ENCODE measurements around the gene SUPT6H.
A peak's percentile ranks its signal among the peaks of the same experiment; 100 is the strongest.
"Not testable (repeated sequence)": the region's sequence is repeated elsewhere in the genome, so short reads cannot be mapped to it uniquely, and the experiment has no call there.

The SUPT6H gene

DNA sequence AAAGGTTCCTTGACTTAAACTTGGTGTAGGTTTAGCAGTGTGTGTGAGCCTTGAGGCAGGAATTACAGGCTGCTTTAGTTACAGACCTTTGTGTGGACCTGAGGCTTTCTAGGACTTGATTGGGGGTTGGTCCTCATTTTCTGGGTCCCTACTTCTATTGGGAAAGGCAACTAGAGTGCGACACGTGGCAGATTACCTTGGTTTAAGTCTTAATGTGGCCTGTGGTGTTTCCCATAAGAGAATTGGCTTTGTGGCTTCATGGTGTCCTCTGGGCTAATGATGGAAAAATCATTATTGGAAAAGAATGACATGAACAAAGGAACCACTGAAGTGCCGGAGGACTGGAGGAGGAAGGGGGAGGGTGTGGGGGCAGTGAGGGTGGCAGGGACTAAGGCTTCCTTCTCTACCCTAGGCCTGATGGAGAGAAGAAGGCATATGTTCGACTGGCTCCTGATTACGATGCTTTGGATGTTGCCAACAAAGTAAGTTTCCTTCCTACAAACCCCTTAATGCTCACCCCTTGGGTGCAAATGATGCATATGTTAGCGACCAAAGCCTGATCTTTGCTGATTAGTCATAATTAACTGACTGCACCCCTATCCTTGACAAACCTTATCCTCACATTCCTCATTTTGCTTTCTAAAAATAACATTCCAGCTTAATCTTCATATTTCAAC is 61.3 kb downstream of the SUPT6H start:
- H3K27me3 ChIP-seq (replicated peaks; ENCODE audit: control insufficient read depth, insufficient read depth, low read length): no peaks in the 10 kb centered on the region
- peaks cover 38% of the 10 kb centered on the region for H3K36me3 ChIP-seq (ENCODE audit: control insufficient read depth, insufficient read depth, low read length, severe bottlenecking)
- no peak for DNase-seq (ENCODE audit: low read depth)
- no peaks in the 10 kb centered on the region for H3K9me3 ChIP-seq (ENCODE audit: control insufficient read depth, low read length)
- H3K9ac ChIP-seq (ENCODE audit: low read length): peak overlapping the region; percentile 91
- H3K4me1 ChIP-seq (ENCODE audit: control insufficient read depth, insufficient read depth, low read length): peaks cover 62% of the 10 kb centered on the region
- H3K4me3 ChIP-seq (ENCODE audit: low read length): peak overlapping the region; percentile 89

DNA sequence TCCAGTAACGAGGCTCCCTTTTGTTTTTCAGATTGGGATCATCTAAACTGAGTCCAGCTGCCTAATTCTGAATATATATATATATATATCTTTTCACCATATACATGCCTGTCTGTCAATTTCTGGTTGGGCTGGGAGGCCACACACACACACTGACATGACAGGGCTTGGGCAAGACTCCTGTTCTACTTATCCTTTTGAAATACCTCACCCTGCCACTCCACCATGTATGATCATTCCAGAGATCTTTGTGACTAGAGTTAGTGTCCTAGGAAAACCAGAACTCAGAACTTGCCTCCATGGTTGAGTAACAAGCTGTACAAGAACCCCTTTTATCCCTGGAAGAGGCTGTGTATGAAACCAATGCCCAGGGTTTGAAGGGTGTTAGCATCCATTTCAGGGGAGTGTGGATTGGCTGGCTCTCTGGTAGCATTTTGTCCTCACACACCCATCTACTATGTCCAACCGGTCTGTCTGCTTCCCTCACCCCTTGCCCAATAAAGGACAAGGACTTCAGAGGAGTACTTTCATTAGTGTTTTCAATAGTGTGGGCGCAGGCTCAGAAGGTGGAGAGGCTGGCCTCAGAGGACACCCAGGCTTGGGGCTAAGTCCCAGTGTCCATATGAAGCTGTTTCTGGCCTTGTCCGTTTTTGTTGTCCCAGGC is 62.0 kb downstream of the SUPT6H start:
- DNase-seq (ENCODE audit: low read depth); H3K9me3 ChIP-seq (ENCODE audit: control insufficient read depth, low read length); H3K27me3 ChIP-seq (replicated peaks; ENCODE audit: control insufficient read depth, insufficient read depth, low read length); H3K4me3 ChIP-seq (ENCODE audit: low read length): not testable (repeated sequence)
- H3K36me3 ChIP-seq (ENCODE audit: control insufficient read depth, insufficient read depth, low read length, severe bottlenecking): peaks cover 38% of the 10 kb centered on the region
- H3K9ac ChIP-seq (ENCODE audit: low read length): peak overlapping the region; percentile 95
- peaks cover 56% of the 10 kb centered on the region for H3K4me1 ChIP-seq (ENCODE audit: control insufficient read depth, insufficient read depth, low read length)

DNA sequence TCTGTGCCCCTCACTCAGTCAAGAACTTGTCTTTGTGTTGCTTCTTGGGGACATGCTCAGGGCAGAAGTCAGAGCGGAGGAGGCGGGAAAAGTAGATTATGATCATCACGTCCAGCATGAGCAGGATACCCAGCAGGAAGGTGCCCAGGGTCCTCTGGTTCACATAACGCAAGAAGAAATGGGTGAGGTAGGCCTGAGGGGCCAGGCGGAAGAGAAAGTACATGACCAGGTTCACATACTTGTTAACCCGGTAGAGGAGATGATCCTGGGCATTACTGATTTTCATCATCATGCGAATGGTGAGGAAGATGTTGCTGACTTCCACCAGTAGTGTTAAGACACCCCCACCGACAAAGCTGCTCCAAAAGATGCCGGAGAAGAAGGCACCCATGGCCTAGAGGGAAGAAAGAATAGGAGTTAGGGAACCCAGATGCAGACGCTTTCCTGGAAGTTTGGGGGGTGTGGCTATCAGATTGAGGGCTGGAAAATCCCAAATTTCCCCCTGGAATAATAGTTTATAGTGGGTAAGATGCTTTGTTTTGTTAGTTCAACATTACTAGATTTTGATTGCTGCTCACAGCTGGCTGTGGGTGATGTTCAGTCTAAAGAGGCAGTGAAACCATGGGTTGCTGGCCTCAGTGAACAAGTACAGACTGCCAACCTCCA is 62.6 kb downstream of the SUPT6H start:
- no peak for DNase-seq (ENCODE audit: low read depth)
- peak overlapping the region; percentile 95 for H3K9ac ChIP-seq (ENCODE audit: low read length)
- no peaks in the 10 kb centered on the region for H3K9me3 ChIP-seq (ENCODE audit: control insufficient read depth, low read length)
- H3K4me1 ChIP-seq (ENCODE audit: control insufficient read depth, insufficient read depth, low read length): peaks cover 53% of the 10 kb centered on the region
- H3K27me3 ChIP-seq (replicated peaks; ENCODE audit: control insufficient read depth, insufficient read depth, low read length): no peaks in the 10 kb centered on the region
- peaks cover 38% of the 10 kb centered on the region for H3K36me3 ChIP-seq (ENCODE audit: control insufficient read depth, insufficient read depth, low read length, severe bottlenecking)
- H3K4me3 ChIP-seq (ENCODE audit: low read length): peak overlapping the region; percentile 90

DNA sequence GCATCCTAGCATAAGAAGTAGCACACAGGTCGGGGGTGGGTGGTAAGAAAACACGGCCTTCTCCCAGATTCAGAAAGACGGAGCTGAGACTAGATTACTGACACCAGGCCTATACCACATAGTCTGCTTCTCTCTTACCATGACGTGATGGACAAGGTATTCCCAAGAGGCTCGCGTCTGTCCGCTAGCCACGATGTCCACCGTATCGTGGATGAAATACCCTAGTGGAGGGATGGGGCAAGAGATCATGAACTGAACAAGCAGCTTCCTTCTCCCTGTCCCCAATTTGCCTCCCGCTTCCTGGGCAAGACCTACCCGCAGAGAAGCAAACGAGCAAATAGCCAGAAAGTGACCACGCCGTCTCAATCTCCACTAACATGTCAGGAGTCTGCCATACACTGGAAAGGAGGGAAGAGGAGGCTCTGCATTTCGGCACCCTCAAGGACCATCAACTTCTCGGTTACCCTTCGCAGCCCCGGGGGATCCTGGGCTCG is 63.2 kb downstream of the SUPT6H start:
- no peaks in the 10 kb centered on the region for H3K27me3 ChIP-seq (replicated peaks; ENCODE audit: control insufficient read depth, insufficient read depth, low read length)
- H3K4me1 ChIP-seq (ENCODE audit: control insufficient read depth, insufficient read depth, low read length): peaks cover 53% of the 10 kb centered on the region
- H3K4me3 ChIP-seq (ENCODE audit: low read length): peak overlapping the region; percentile 90
- H3K36me3 ChIP-seq (ENCODE audit: control insufficient read depth, insufficient read depth, low read length, severe bottlenecking): peaks cover 38% of the 10 kb centered on the region
- no peaks in the 10 kb centered on the region for H3K9me3 ChIP-seq (ENCODE audit: control insufficient read depth, low read length)
- DNase-seq (ENCODE audit: low read depth): peak; percentile 36
- peak overlapping the region; percentile 95 for H3K9ac ChIP-seq (ENCODE audit: low read length)

DNA sequence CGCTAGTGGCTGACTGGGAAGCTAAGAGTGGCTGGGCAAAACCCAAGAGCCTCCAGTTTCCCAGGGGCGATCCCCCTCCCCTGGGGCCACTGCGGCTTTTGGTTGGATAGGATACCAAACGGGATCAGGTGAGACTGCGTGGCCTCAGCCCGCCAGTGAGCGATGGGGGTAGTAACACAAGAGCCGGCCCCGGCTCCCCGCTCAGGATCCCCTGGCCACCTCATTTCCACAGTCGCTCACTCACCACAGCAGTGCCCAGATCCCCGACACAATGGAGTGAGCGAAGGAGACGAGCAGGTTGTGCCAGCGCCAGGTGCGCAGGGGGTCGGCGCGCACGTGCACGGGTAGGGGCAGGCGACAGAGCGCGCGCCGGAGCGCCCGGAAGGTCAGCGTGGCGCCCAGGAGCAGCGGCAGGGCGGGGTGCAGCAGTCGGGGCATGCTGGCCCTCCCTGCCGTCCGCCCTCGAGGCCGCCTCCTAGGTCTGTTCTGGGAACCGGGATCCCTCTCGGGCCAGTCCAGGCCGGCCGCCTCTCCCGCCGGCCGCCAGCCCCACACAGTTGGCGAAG is 63.7 kb downstream of the SUPT6H start:
- Histone ChIP-seq H3K4me3 (ENCODE audit: low read length) (peak overlapping the region; percentile 90), H3K9ac (ENCODE audit: low read length) (peak overlapping the region; percentile 95), H3K4me1 (ENCODE audit: control insufficient read depth, insufficient read depth, low read length) (peaks cover 53% of the 10 kb centered on the region), H3K36me3 (ENCODE audit: control insufficient read depth, insufficient read depth, low read length, severe bottlenecking) (peaks cover 38% of the 10 kb centered on the region), H3K27me3 (replicated peaks; ENCODE audit: control insufficient read depth, insufficient read depth, low read length) (no peaks in the 10 kb centered on the region), H3K9me3 (ENCODE audit: control insufficient read depth, low read length) (no peaks in the 10 kb centered on the region)
- DNase-seq (ENCODE audit: low read depth): no peak

DNA sequence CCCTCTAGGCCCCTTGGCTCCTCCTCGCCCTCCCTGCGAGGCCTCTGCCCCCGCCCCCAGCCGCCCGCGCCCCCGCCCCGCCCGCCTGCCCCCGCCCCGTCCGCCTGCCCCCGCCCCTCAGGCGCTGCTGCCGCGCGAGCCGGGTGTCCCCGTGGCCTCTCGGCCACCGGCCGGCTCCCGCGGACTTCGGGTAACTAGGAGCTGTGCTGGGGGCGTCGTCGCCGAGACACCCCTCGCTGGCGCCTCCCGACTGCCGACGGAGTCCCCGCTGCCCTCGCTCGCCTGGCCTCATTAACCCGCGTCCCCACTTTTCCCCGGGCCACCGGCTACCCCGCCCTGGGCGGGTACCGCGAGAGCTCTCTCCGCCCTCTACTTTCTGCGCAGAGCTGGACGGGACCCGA is 64.2 kb downstream of the SUPT6H start, which contains the start of gene TLCD1:
TLCD1 (minus strand) TSS at position 8 of the 401 bp plus-strand sequence. CDS start 136 bp downstream, outside the sequence.
- Histone ChIP-seq H3K36me3 (ENCODE audit: control insufficient read depth, insufficient read depth, low read length, severe bottlenecking) (peaks cover 36% of the 10 kb centered on the region), H3K9ac (ENCODE audit: low read length) (peak within 1 kb of the TSS; percentile 95), H3K4me1 (ENCODE audit: control insufficient read depth, insufficient read depth, low read length) (peaks cover 50% of the 10 kb centered on the region), H3K27me3 (replicated peaks; ENCODE audit: control insufficient read depth, insufficient read depth, low read length) (no peaks in the 10 kb centered on the region), H3K4me3 (ENCODE audit: low read length) (peak within 1 kb of the TSS; percentile 90), H3K9me3 (ENCODE audit: control insufficient read depth, low read length) (no peaks in the 10 kb centered on the region)
- DNase-seq (ENCODE audit: low read depth): peak; percentile 87

DNA sequence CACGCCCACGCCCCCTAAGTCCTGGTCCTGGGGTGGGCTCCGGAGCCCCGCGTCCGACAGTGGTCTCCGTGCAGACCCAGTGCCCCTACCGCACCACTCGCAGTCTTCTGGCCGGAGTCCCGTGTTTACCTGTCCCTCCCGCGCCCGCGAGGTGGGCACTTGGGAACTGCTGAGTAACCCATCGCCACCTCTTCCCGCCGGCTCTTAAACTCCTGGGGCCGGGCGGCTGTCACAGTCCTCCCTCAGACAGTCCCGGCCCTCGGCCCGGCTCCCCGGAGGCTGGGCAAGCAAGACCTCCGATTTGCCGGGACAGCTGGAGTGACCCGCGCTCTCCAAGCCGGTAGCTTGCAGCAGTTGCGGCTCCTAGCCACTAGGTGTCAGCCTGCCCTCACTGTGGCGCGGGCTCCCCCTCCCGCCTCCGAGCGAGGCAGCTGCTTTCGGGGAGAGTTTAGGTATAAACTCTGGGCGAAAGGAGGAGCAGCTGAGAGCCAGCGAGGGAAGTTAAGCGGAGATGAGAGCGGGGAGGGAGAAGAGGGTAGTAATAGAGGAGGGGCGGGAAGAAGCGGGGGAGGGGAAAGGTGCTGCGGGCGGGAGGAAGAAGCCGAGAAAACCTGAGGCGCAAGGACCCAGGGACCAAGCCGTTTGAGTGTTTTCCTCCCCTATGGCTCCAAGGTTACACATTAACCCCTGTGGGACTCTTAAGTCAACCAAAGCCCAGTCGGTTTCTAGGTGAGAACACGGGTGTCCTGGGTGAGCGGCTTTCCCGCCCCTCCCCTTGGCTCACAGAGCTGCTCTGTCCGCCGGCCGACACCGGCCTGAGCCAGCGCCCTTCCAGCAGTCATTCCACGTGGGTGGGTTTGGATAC is 64.9 kb downstream of the SUPT6H start:
- H3K9ac ChIP-seq (ENCODE audit: low read length): peak overlapping the region; percentile 88
- DNase-seq (ENCODE audit: low read depth): peak; percentile 98
- peaks cover 31% of the 10 kb centered on the region for H3K36me3 ChIP-seq (ENCODE audit: control insufficient read depth, insufficient read depth, low read length, severe bottlenecking)
- peaks cover 44% of the 10 kb centered on the region for H3K4me1 ChIP-seq (ENCODE audit: control insufficient read depth, insufficient read depth, low read length)
- peak overlapping the region; percentile 90 for H3K4me3 ChIP-seq (ENCODE audit: low read length)
- no peaks in the 10 kb centered on the region for H3K27me3 ChIP-seq (replicated peaks; ENCODE audit: control insufficient read depth, insufficient read depth, low read length)
- H3K9me3 ChIP-seq (ENCODE audit: control insufficient read depth, low read length): no peaks in the 10 kb centered on the region

DNA sequence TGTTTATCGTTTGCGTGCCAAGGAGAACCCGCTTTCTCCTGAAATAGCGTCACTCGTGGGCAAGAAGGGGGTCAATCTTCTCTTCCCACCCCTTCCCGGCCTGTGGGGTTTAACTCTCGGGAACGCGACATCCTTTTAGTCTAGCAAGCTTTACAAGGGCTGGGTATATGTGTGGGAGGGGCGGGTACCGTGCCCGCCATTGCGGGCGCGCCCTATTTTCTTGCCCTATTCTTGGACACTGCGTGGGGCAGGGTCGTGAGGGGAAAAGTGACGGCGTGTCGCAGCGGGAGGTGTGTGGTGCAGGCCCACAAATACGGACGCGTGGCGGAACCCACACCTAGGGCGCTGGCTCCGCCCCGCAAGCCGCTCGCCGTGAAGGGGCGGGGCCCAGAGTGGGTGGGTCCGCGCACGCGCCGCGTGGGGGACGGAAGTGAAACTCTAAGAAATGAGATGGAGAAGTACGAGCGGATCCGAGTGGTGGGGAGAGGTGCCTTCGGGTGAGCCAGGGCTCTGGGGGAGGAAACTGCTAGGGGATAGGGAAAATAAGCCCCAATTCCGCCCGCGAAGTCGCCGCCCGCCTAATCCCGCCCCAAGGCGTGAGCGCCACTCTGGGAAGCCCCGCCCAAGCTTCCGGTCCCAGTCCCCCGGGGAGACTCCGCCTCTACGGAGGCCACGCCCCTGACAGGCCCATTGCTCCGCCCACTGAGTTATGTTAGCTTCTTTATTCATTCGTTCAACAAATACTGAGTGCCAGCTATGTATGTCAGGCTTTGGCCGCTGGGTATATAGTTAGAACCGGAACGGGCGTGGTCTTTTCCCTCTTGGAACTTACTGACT is 66.6 kb downstream of the SUPT6H start, which contains the start of gene NEK8:
NEK8 (plus strand) TSS at position 425 of the 837 bp plus-strand sequence; CDS start at position 451, 26 bp downstream.
- H3K4me1 ChIP-seq (ENCODE audit: control insufficient read depth, insufficient read depth, low read length): peaks cover 29% of the 10 kb centered on the region
- no peaks in the 10 kb centered on the region for H3K9me3 ChIP-seq (ENCODE audit: control insufficient read depth, low read length)
- no peaks in the 10 kb centered on the region for H3K27me3 ChIP-seq (replicated peaks; ENCODE audit: control insufficient read depth, insufficient read depth, low read length)
- H3K9ac ChIP-seq (ENCODE audit: low read length): peak within 1 kb of the TSS; percentile 88
- peak; percentile 99 for DNase-seq (ENCODE audit: low read depth)
- peaks cover 14% of the 10 kb centered on the region for H3K36me3 ChIP-seq (ENCODE audit: control insufficient read depth, insufficient read depth, low read length, severe bottlenecking)
- H3K4me3 ChIP-seq (ENCODE audit: low read length): peak within 1 kb of the TSS; percentile 90

DNA sequence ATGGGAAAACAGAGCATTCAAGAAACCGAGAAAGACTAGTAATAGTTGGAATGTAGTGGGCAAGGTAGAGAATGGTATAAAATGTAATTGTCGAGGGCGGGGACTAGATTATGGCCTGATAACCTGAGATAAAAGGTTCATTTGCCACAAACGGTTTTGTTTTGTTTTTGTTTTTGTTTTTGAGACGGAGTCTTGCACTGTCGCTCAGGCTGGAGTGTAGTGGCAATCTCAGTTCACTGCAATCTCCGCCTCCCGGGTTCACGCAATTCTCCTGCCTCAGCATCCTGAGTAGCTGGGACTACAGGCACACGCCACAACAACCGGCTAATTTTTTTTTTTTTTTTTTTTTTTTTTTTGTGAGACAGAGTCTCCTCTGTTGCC is 67.9 kb downstream of the SUPT6H start:
- Histone ChIP-seq H3K36me3 (ENCODE audit: control insufficient read depth, insufficient read depth, low read length, severe bottlenecking) (peaks cover 5% of the 10 kb centered on the region), H3K4me1 (ENCODE audit: control insufficient read depth, insufficient read depth, low read length) (peaks cover 19% of the 10 kb centered on the region), H3K27me3 (replicated peaks; ENCODE audit: control insufficient read depth, insufficient read depth, low read length) (no peaks in the 10 kb centered on the region), H3K9ac (ENCODE audit: low read length) (no peak overlapping the region), H3K4me3 (ENCODE audit: low read length) (no peak overlapping the region), H3K9me3 (ENCODE audit: control insufficient read depth, low read length) (no peaks in the 10 kb centered on the region)
- DNase-seq (ENCODE audit: low read depth): no peak

DNA sequence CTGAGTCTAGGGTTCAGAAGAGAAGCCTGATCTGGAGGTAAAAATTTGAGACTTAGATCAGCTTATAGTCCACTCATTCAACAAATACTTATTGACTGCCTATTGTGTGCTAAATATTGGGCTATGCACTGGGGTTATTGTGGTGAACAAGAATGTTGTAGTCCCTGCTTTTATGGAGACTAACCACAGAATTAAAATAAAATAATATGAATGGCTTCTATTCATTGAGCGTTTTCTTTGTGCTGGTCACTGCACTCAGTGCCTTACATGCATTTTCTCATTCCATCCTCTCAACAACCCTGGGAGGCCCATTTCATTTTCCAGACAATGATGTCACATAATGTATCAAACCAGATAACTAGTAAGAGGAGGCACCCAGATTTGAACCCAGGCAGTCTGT is 71.3 kb downstream of the SUPT6H start:
- DNase-seq (ENCODE audit: low read depth): no peak
- no peaks in the 10 kb centered on the region for H3K27me3 ChIP-seq (replicated peaks; ENCODE audit: control insufficient read depth, insufficient read depth, low read length)
- H3K4me3 ChIP-seq (ENCODE audit: low read length): no peak overlapping the region
- H3K9ac ChIP-seq (ENCODE audit: low read length): no peak overlapping the region
- peaks cover 5% of the 10 kb centered on the region for H3K36me3 ChIP-seq (ENCODE audit: control insufficient read depth, insufficient read depth, low read length, severe bottlenecking)
- H3K9me3 ChIP-seq (ENCODE audit: control insufficient read depth, low read length): no peaks in the 10 kb centered on the region
- no peaks in the 10 kb centered on the region for H3K4me1 ChIP-seq (ENCODE audit: control insufficient read depth, insufficient read depth, low read length)
